HG02610 (cell line): ENCODE results near the gene PGPEP1.
"Not testable (repeated sequence)": the region's sequence is repeated elsewhere in the genome, so short reads cannot be mapped to it uniquely, and the experiment has no call there.

ENCODE experiments used
- ATAC-seq: cut with Tn5 transposase; IDR thresholded peaks from one replicate; pipeline ENCODE4 v1.9.1; 2021; ENCODE audit warnings: mild to moderate bottlenecking, moderate library complexity; ENCODE audit not compliant: unreplicated experiment

PGPEP1 gene

GRCh38 chr19:18308051-18308947 is 32.1 kb upstream of the PGPEP1 start:
- ATAC-seq = no peak

- no peak for ATAC-seq
Observed at GRCh38 chr19:18308948-18309325, 31.5 kb upstream of the PGPEP1 start.

- ATAC-seq = no peak
Observed at GRCh38 chr19:18309525-18310064, 30.8 kb upstream of the PGPEP1 start.

- ATAC-seq = no peak
Observed at GRCh38 chr19:18310118-18310909, 30.1 kb upstream of the PGPEP1 start.

GRCh38 chr19:18310966-18311365 is 29.4 kb upstream of the PGPEP1 start:
- no peak for ATAC-seq

- no peak for ATAC-seq
Observed at GRCh38 chr19:18311502-18312091, 28.8 kb upstream of the PGPEP1 start.

- ATAC-seq = no peak
Observed at GRCh38 chr19:18312092-18312534, 28.3 kb upstream of the PGPEP1 start.

- ATAC-seq = no peak
Observed at GRCh38 chr19:18313398-18313797, 27.0 kb upstream of the PGPEP1 start.

- ATAC-seq = no peak
Observed at GRCh38 chr19:18317961-18318800, 22.2 kb upstream of the PGPEP1 start.

- ATAC-seq = no peak
Observed at GRCh38 chr19:18319591-18320135, 20.7 kb upstream of the PGPEP1 start.

- ATAC-seq = no peak
Observed at GRCh38 chr19:18320865-18321733, 19.3 kb upstream of the PGPEP1 start.

GRCh38 chr19:18321734-18322102 is 18.7 kb upstream of the PGPEP1 start:
- no peak for ATAC-seq

GRCh38 chr19:18322318-18322758 is 18.1 kb upstream of the PGPEP1 start:
- ATAC-seq = no peak

GRCh38 chr19:18322759-18323460 is 17.5 kb upstream of the PGPEP1 start, which contains the start of gene LSM4:
Gene LSM4 (minus strand): TSS chr19:18323076. CDS start chr19:18323020, 56 bp downstream.
- peak; percentile 91 for ATAC-seq

- ATAC-seq = not testable (repeated sequence)
Observed at GRCh38 chr19:18324373-18324731, 16.0 kb upstream of the PGPEP1 start.

- no peak for ATAC-seq
Observed at GRCh38 chr19:18326772-18327171, 13.6 kb upstream of the PGPEP1 start.

GRCh38 chr19:18328340-18329034 is 11.9 kb upstream of the PGPEP1 start:
- peak; percentile 82 for ATAC-seq

- ATAC-seq = no peak
Observed at GRCh38 chr19:18329035-18329376, 11.4 kb upstream of the PGPEP1 start.
